Right lobe of liver (tissue), 6 donors: ENCODE measurements around the gene ACTG1. TPM values are rescaled to one million over a fixed set of nuclear protein-coding genes. Genes with fewer than 3 reads are reported as not detected.

Experiments used
- ATAC-seq, 4 donors: fragments of 200-7000 bp; cut with Tn5 transposase; one replicate each; pipeline ENCODE4 v1.9.1; 2020; ENCODE audit warnings: mild to moderate bottlenecking in 4 of 4, moderate library complexity in 4 of 4
- DNase-seq, 3 donors: peaks; one replicate each; pipeline ENCODE4 v3.0.0-alpha.2; 2020
- H3K27ac ChIP-seq, 3 donors: fragments of 200-600 bp; one replicate each; pipeline ENCODE4 v1.8.0; 2022
- H3K27me3 ChIP-seq, 2 donors: fragments of 200-600 bp; one replicate each; pipeline ENCODE4 v1.8.0; 2022
- H3K36me3 ChIP-seq, 4 donors: fragments of 200-600 bp; sonication (generic) in 1 of 4; one replicate each; pipeline versions ENCODE4 v1.5.1 to v1.8.0; 2017 to 2022; ENCODE audit warnings: control low read depth in 1 of 4
- H3K4me1 ChIP-seq, 4 donors: fragments of 200-600 bp; sonication (generic) in 1 of 4; one replicate each; pipeline versions ENCODE4 v1.5.1 to v1.8.0; 2017 to 2022; ENCODE audit warnings: control low read depth in 1 of 4
- H3K4me3 ChIP-seq, 3 donors: fragments of 200-600 bp; one replicate each; pipeline ENCODE4 v1.8.0; 2022
- H3K9me3 ChIP-seq, 4 donors: fragments of 200-600 bp; sonication (generic) in 1 of 4; one replicate each; pipeline versions ENCODE4 v1.5.1 to v1.8.0; 2017 to 2022; ENCODE audit warnings: control low read depth in 1 of 4
- POLR2A ChIP-seq: fragments of 450-650 bp; IDR thresholded peaks from one replicate; pipeline ENCODE4 v1.6.1; 2017; ENCODE audit warnings: antibody characterized with exemption, mild to moderate bottlenecking
- whole genome bisulfite sequencing: methylation state at CpG from one replicate; pipeline ENCODE4 v1.1.6; 2018; ENCODE audit warnings: low coverage, low lambda C conversion rate; ENCODE audit not compliant: insufficient coverage; ENCODE audit errors: missing lambda C conversion rate; 5-methylcytosine and 5-hydroxymethylcytosine counted together
- intact Hi-C, 2 donors: fragments of 100-400 bp; cut with DNase I; formaldehyde crosslinking; loops; one replicate each; pipeline versions ENCODE4 v1.11.2 to v1.14.1; 2022
- total RNA-seq, 6 experiments: library from RNA; depleted of rRNA in 2 of 6; stranded (reverse); fragments of >200 nt in 2 of 6; fragmentation: NEBNext Ultra II Directional in 3 of 6; extraction: Animal tissue kit (Norgen Biotek cat#: 25700) in 3 of 6; gene quantifications; one replicate each; pipeline versions ENCODE4 v1.1.0 to v1.2.4, GENCODE V29; 2016 to 2023
- TF ChIP-seq, protein P1 (sequence below), 4 donors: fragments of 200-600 bp in 3 of 4; fragments of 450-650 bp in 1 of 4; IDR thresholded peaks; one replicate each; pipeline versions ENCODE4 v1.5.1 to v1.8.0; 2016 to 2022; ENCODE audit warnings: antibody characterized with exemption in 4 of 4, mild to moderate bottlenecking in 2 of 4
- donor health status: DM: no; HTN: yes; CAD: no.
- donor health status: DM: no; HTN: no; CAD: no.
- donor health status: DM: no; HTN: no; CAD: no.
- donor health status: DM: no; HTN: yes; CAD: no.
- donor health status: DM: no; HTN: yes; CAD: no.

The ACTG1 gene
- total RNA-seq, 6 experiments from 2014 or later, result 218 to 2,508 (median 1,326) TPM

DNA sequence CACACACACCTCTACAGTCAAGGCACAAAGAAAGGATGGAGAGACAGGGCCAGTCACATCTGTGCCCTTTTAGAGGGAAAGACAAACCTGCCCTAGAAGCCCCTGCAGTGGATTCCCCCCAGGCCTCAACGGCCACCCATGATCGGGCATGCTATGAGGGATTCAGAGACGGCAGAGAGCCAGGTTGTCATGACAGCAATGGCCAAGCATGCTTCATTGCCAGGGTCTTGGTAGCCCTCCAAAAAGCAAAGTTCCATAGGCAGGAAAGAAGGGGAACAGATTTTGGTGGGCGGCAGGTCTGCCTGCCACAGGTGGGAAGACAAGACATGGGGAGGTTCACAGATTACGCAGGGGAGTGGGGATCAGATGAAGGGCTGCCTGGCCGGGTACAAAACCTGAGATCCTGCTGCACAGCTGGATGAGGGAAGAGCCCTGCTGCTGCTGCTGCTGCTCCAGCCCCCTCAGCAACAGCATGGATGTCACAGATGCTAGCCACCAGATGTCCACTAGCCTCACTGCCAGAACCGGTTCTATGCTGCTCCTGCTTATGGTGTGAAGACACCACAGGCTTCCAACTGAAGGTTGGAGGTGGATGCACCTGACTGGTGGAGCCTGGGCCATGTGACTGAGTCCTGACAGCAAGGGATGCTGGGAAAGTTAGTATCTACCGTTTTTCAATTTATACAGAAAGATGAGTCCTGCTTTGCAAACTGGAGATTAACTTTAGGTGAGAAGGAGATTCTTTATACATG is 17.8 kb downstream of the ACTG1 start:
- no peak for DNase-seq
- Histone ChIP-seq H3K27ac (no peak overlapping the region), H3K4me1 (no peaks in the 10 kb centered on the region), H3K9me3 (no peaks in the 10 kb centered on the region), H3K27me3 (no peaks in the 10 kb centered on the region), H3K36me3 (no peaks in the 10 kb centered on the region), H3K4me3 (no peak overlapping the region)
- no peak for TF ChIP-seq POLR2A
- TF ChIP-seq, protein P1, sequence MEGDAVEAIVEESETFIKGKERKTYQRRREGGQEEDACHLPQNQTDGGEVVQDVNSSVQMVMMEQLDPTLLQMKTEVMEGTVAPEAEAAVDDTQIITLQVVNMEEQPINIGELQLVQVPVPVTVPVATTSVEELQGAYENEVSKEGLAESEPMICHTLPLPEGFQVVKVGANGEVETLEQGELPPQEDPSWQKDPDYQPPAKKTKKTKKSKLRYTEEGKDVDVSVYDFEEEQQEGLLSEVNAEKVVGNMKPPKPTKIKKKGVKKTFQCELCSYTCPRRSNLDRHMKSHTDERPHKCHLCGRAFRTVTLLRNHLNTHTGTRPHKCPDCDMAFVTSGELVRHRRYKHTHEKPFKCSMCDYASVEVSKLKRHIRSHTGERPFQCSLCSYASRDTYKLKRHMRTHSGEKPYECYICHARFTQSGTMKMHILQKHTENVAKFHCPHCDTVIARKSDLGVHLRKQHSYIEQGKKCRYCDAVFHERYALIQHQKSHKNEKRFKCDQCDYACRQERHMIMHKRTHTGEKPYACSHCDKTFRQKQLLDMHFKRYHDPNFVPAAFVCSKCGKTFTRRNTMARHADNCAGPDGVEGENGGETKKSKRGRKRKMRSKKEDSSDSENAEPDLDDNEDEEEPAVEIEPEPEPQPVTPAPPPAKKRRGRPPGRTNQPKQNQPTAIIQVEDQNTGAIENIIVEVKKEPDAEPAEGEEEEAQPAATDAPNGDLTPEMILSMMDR (IDR thresholded peaks at IDR 0.05), result no peak
- intact Hi-C loops, result no loop called here
- ATAC-seq, result peak in 1 of 4 donors; percentile 31
- 41% methylated on average over 5 of the region's 8 CpGs for WGBS

DNA sequence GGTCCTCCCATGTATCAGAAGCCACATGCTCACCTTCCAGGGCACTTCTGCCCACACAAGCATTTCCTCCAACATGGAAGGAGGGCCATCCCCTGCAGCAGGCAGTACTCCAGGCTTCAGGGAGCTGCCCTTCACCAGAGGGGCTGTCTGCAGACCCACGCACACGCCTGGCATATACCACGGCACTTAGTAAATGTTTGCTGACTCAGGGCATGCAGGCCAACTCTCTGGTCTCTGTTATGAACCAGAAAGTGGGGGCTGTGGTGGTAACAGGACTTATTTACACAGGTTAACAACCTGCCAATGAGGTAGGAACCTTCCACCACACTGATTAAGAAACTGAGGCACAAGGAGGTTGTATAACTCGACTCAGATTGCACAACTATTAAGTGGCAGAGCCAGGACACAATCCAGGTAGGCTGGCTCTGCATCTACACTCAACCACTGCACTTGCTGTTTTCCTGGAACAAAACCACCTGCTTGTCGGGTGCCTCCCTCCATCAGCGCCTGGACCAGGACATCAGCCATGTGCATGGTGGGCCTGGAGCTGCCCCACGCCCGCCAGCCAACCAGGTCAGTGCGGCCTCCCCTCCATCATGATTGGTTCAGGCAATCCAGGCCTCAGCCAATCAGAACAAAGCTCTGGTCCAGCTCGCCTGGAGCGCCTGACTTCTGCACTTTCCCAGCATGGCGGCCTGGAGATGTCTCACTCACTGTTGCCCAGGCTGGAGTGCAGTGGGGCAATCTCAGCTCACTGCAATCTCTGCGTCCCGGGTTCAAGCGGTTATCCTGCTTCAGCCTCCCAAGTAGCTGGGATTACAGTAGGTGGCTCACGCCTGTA is 19.2 kb downstream of the ACTG1 start:
- no peaks in the 10 kb centered on the region for H3K36me3 ChIP-seq
- H3K4me1 ChIP-seq, result peaks cover 0 to 3% (median 0%) of the 10 kb centered on the region in 4 donors
- ATAC-seq (no peak), DNase-seq (no peak)
- H3K27me3 ChIP-seq, result no peaks in the 10 kb centered on the region
- WGBS, result 65% methylated on average over 4 of the region's 16 CpGs
- intact Hi-C loops, result no loop called here
- no peak for TF ChIP-seq POLR2A
- TF ChIP-seq, protein P1 (IDR thresholded peaks at IDR 0.05), result no peak
- H3K27ac ChIP-seq, result no peak overlapping the region
- H3K4me3 ChIP-seq, result no peak overlapping the region
- H3K9me3 ChIP-seq, result no peaks in the 10 kb centered on the region

DNA sequence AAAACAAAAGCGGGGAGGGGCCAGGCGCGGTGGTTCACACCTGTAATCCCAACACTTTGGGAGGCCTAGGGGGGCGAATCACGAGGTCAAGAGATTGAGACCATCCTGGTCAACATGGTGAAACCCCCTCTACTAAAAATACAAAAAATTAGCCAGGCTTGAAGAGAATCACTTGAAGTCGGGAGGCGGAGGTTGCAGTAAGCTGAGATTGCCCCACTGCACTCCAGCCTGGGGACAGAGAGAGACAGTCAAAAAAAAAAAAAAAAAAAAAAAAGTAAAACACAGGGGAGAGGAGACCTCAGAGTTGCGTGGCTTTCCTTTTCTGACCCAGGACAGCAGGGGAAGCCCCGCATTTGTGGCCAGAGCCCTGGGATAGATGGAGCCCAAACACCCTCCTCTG is 19.9 kb downstream of the ACTG1 start:
- Histone ChIP-seq H3K9me3 (no peaks in the 10 kb centered on the region), H3K36me3 (no peaks in the 10 kb centered on the region), H3K27ac (no peak overlapping the region), H3K27me3 (no peaks in the 10 kb centered on the region), H3K4me1 (peaks cover 0 to 6% (median 0%) of the 10 kb centered on the region in 4 donors), H3K4me3 (no peak overlapping the region)
- TF ChIP-seq, protein P1 (IDR thresholded peaks at IDR 0.05), result no peak
- no peak for TF ChIP-seq POLR2A
- intact Hi-C loops, result no loop called here
- 79% methylated on average over 6 of the region's 9 CpGs for WGBS
- ATAC-seq, result no peak
- no peak for DNase-seq

DNA sequence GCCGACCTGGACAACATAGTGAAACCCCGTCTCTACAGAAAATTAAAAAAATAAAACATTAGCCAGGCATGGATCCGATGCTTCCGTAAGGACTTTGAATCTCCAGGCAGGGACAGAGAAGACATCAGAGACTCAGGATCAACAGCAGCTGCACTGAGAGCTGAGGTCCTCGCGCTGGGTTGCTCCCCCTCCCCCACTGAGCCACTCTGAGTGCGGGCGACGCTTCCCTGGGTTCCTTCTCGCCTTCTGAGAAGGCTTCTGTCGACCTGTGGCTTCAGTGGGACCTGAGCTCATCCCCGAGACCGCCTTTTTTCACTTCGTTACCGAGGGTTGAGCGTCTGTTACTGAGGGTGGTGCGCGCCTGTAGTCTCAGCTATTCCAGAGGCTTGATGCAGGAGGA is 20.4 kb downstream of the ACTG1 start:
- ATAC-seq (no peak), DNase-seq (no peak)
- Histone ChIP-seq H3K4me1 (peaks cover 0 to 9% (median 0%) of the 10 kb centered on the region in 4 donors), H3K9me3 (no peaks in the 10 kb centered on the region), H3K27ac (no peak overlapping the region), H3K4me3 (no peak overlapping the region), H3K27me3 (no peaks in the 10 kb centered on the region), H3K36me3 (no peaks in the 10 kb centered on the region)
- intact Hi-C loops, result no loop called here
- TF ChIP-seq, protein P1 (IDR thresholded peaks at IDR 0.05), result no peak
- TF ChIP-seq POLR2A, result no peak
- WGBS, result 31% methylated on average over 9 of the region's 18 CpGs
